SK-N-SH (cell line): Measurements from ENCODE around the gene ELMOD2. TPM values are rescaled to one million over a fixed set of nuclear protein-coding genes. Genes with fewer than 3 reads are reported as not detected.

Experiments
- CTCF ChIA-PET: fragments of 300-600, 350-600 bp; formaldehyde crosslinking; extraction: SDS; loops from one replicate; lab custom pipeline; 2021; lab: Yijun Ruan, JAX
- POLR2A ChIA-PET: fragments of 350-600 bp; sonication (Branson Sonifier 250); formaldehyde crosslinking; extraction: SDS; loops from one replicate; lab custom pipeline; 2020; ENCODE audit warnings: antibody characterized with exemption, inconsistent platforms; lab: Yijun Ruan, JAX
- DNase-seq: peaks from one replicate; pipeline ENCODE4 v3.0.0; 2012
- H2AFZ ChIP-seq: fragments of 200-600 bp; sonication (generic); 2 replicates; pipeline ENCODE4 v1.8.1; 2016; ENCODE audit warnings: antibody characterized with exemption, mild to moderate bottlenecking, low read depth
- H3F3A ChIP-seq: fragments of 200-600 bp; sonication (generic); replicated peaks from 2 replicates; pipeline ENCODE3; 2016; ENCODE audit warnings: antibody characterized with exemption, mild to moderate bottlenecking; ENCODE audit not compliant: insufficient read depth
- H3K27ac ChIP-seq, 2 experiments: fragments of 200-500 bp in 1 of 2; fragments of 200-600 bp in 1 of 2; sonication (Bioruptor generic) in 1 of 2; sonication (generic), shearing (Covaris generic) in 1 of 2; 2 replicates each; pipeline versions ENCODE4 v1.5.1 to v1.6.1; 2014 to 2016; ENCODE audit warnings: low read depth in 2 of 2, inconsistent platforms in 1 of 2, low read length in 1 of 2, mild to moderate bottlenecking in 1 of 2, mixed read lengths in 1 of 2
- H3K27me3 ChIP-seq: fragments of 200-600 bp; sonication (generic), shearing (Covaris generic); 2 replicates; pipeline ENCODE4 v1.6.1; 2016; ENCODE audit warnings: mixed run types; ENCODE audit not compliant: insufficient read depth
- H3K36me3 ChIP-seq, 2 experiments: fragments of 200-500 bp in 1 of 2; fragments of 200-600 bp in 1 of 2; sonication (Bioruptor generic) in 1 of 2; sonication (generic) in 1 of 2; replicated peaks in 1 of 2; 2 replicates each; pipeline versions ENCODE3 to v1.5.1; 2014 to 2016; ENCODE audit warnings: low read length in 1 of 2, mild to moderate bottlenecking in 1 of 2; ENCODE audit not compliant: insufficient read depth in 2 of 2, control insufficient read depth in 1 of 2
- H3K4me1 ChIP-seq, 2 experiments: fragments of 200-500 bp in 1 of 2; fragments of 200-600 bp in 1 of 2; sonication (Bioruptor generic) in 1 of 2; sonication (generic), shearing (Covaris generic) in 1 of 2; 2 replicates each; pipeline versions ENCODE4 v1.5.1 to v1.6.1; 2014 to 2016; ENCODE audit warnings: low read depth in 1 of 2, low read length in 1 of 2, mixed run types in 1 of 2; ENCODE audit not compliant: insufficient read depth in 2 of 2, control insufficient read depth in 1 of 2
- H3K4me2 ChIP-seq: fragments of 200-600 bp; sonication (generic), shearing (Covaris generic); 2 replicates; pipeline ENCODE4 v1.6.1; 2017; ENCODE audit warnings: mixed run types
- H3K4me3 ChIP-seq, 2 experiments: fragments of 200-500 bp in 1 of 2; fragments of 200-600 bp in 1 of 2; sonication (Bioruptor generic) in 1 of 2; sonication (generic), shearing (Covaris generic) in 1 of 2; 2 replicates each; pipeline versions ENCODE4 v1.5.1 to v1.8.1; 2014 to 2016; ENCODE audit warnings: low read depth in 2 of 2, inconsistent platforms in 1 of 2, low read length in 1 of 2, mild to moderate bottlenecking in 1 of 2, mixed read lengths in 1 of 2, moderate library complexity in 1 of 2
- H3K79me2 ChIP-seq: fragments of 200-600 bp; sonication (generic); 2 replicates; pipeline ENCODE4 v1.8.1; 2017; ENCODE audit warnings: mild to moderate bottlenecking; ENCODE audit not compliant: insufficient read depth
- H3K9ac ChIP-seq: fragments of 200-600 bp; sonication (generic); 2 replicates; pipeline ENCODE4 v1.6.1; 2017; ENCODE audit warnings: mixed run types
- H3K9me2 ChIP-seq: fragments of 200-600 bp; sonication (generic); 2 replicates; pipeline ENCODE4 v1.6.1; 2017; ENCODE audit warnings: mixed run types
- H3K9me3 ChIP-seq: fragments of 200-600 bp; sonication (generic); 2 replicates; pipeline ENCODE4 v1.6.1; 2017; ENCODE audit warnings: mixed run types, mild to moderate bottlenecking, moderate library complexity
- H4K20me1 ChIP-seq: fragments of 200-600 bp; sonication (generic); 2 replicates; pipeline ENCODE4 v1.6.1; 2017; ENCODE audit warnings: mild to moderate bottlenecking, mixed run types; ENCODE audit not compliant: insufficient read depth
- CHD2 ChIP-seq: fragments of 150-350 bp; IDR thresholded peaks from 2 replicates; pipeline ENCODE4 v1.6.1; 2018; ENCODE audit warnings: low read length; ENCODE audit not compliant: partially characterized antibody
- EZH2phosphoT487 ChIP-seq: fragments of 200-600 bp; sonication (generic); IDR thresholded peaks from 2 replicates; pipeline ENCODE4 v1.6.1; 2017; ENCODE audit warnings: low read depth, mixed run types, mild to moderate bottlenecking, antibody characterized with exemption, moderate library complexity, borderline replicate concordance
- FOXM1 ChIP-seq: IDR thresholded peaks from 2 replicates; pipeline ENCODE4 v1.4.0; 2012; ENCODE audit warnings: low read depth, mild to moderate bottlenecking
- GABPA ChIP-seq: IDR thresholded peaks from 2 replicates; pipeline ENCODE4 v1.4.0; 2012; ENCODE audit warnings: low read depth, mild to moderate bottlenecking
- IRF3 ChIP-seq: fragments of 150-350 bp; IDR thresholded peaks from 2 replicates; pipeline ENCODE4 v1.6.1; 2016; ENCODE audit warnings: mild to moderate bottlenecking, low read depth, low read length
- PBX3 ChIP-seq: IDR thresholded peaks from 2 replicates; pipeline ENCODE4; 2012
- RCOR1 ChIP-seq: fragments of 150-350 bp; IDR thresholded peaks from 2 replicates; pipeline ENCODE4 v1.6.1; 2017; ENCODE audit warnings: antibody characterized with exemption, low read length
- SIN3A ChIP-seq: IDR thresholded peaks from 2 replicates; pipeline ENCODE4 v1.6.1; 2012; ENCODE audit warnings: low read depth, mild to moderate bottlenecking, low read length, moderate library complexity, borderline replicate concordance
- TCF12 ChIP-seq: IDR thresholded peaks from 2 replicates; pipeline ENCODE4 v1.4.0; 2012
- USF1 ChIP-seq: IDR thresholded peaks from 2 replicates; pipeline ENCODE4 v1.4.0; 2012; ENCODE audit warnings: low read depth, borderline replicate concordance
- ZBTB33 ChIP-seq: IDR thresholded peaks from 2 replicates; pipeline ENCODE4 v1.4.0; 2012; ENCODE audit warnings: low read depth, borderline replicate concordance
- WGBS: methylation state at CpG from one replicate; pipeline ENCODE4 v1.1.6; 2017; ENCODE audit warnings: low lambda C conversion rate; 5-methylcytosine and 5-hydroxymethylcytosine counted together
- polyA plus RNA-seq, 3 experiments: library from polyadenylated mRNA; depleted of rRNA; stranded (reverse); fragments of >200 nt; gene quantifications; 2 replicates each; pipeline ENCODE4 v1.2.3, GENCODE V29; 2012

Gene ELMOD2
- polyA plus RNA-seq, 1 of the 3 experiments (the other 2 are of a cell fraction), result 5.0 TPM

- 58% methylated on average over 4 of the region's 8 CpGs for WGBS
- no peak for TF ChIP-seq FOXM1
- TF ChIP-seq SIN3A, result no peak
- no peak for TF ChIP-seq RCOR1
- no peak for TF ChIP-seq GABPA
- no peak for TF ChIP-seq ZBTB33
- TF ChIP-seq TCF12, result no peak
- TF ChIP-seq PBX3, result no peak
- TF ChIP-seq EZH2phosphoT487, result no peak
- no peak for TF ChIP-seq USF1
- TF ChIP-seq IRF3, result no peak
- POLR2A ChIA-PET, result no interaction called here
Measured at GRCh38 chr4:140600408-140600807, 76.4 kb downstream of the ELMOD2 start.

GRCh38 chr4:140602714-140603113, 78.7 kb downstream of the ELMOD2 start:
- CTCF ChIA-PET, result interaction anchor here (13.0 kb wide), 1 partner anchor 242 kb away, joined by 171 read pairs; no protein-coding TSS in a partner anchor
- Histone ChIP-seq H3K36me3 (no peaks in the 10 kb centered on the region), H3K27me3 (peaks cover 8% of the 10 kb centered on the region; the same call in 1 of the 2 replicates), H3K27ac (no peak overlapping the region), H2AFZ (no peak overlapping the region), H3K9me2 (no peaks in the 10 kb centered on the region), H3K79me2 (no peaks in the 10 kb centered on the region), H3K4me3 (no peak overlapping the region), H3F3A (no peaks in the 10 kb centered on the region), H3K9me3 (no peaks in the 10 kb centered on the region), H3K4me1 (no peaks in the 10 kb centered on the region; a peak in 1 of 4 replicates), H3K4me2 (no peak overlapping the region), H4K20me1 (no peaks in the 10 kb centered on the region), H3K9ac (no peak overlapping the region)
- POLR2A ChIA-PET, result no interaction called here
- TF ChIP-seq TCF12 (no peak), CHD2 (no peak)
- DNase-seq, result no peak
- 76% methylated on average over 2 of the region's 2 CpGs for WGBS

More at GRCh38 chr4:140600408-140600807, 76.4 kb downstream of the ELMOD2 start:
- Histone ChIP-seq H3K9me3 (no peaks in the 10 kb centered on the region), H3K4me3 (no peak overlapping the region), H3K9ac (no peak overlapping the region), H3F3A (no peaks in the 10 kb centered on the region), H3K4me2 (no peak overlapping the region), H3K9me2 (no peaks in the 10 kb centered on the region), H2AFZ (no peak overlapping the region), H3K27me3 (0 out of 2 replicates have a peak, but pooled peaks cover 8% of the 10 kb centered on the region), H3K27ac (no peak overlapping the region), H4K20me1 (no peaks in the 10 kb centered on the region), H3K4me1 (no peaks in the 10 kb centered on the region; a peak in 1 of 4 replicates), H3K36me3 (no peaks in the 10 kb centered on the region), H3K79me2 (no peaks in the 10 kb centered on the region)
- DNase-seq, result no peak
- CTCF ChIA-PET, result interaction anchor here (1.0 to 13.0 kb wide), 3 partner anchors 8 to 270 kb away, joined by 3 to 171 read pairs (median 19); no protein-coding TSS in a partner anchor
